Transverse colon (tissue), 4 donors: Measurements from ENCODE around the gene ATP6AP1. TPM values are rescaled to one million over a fixed set of nuclear protein-coding genes. Genes with fewer than 3 reads are reported as not detected.

Source experiments
- DNase-seq: peaks from one replicate; pipeline ENCODE4 v3.0.0-alpha.2; 2019
- H3K27ac ChIP-seq, 4 donors: fragments of 200-600 bp; sonication (generic); 2 replicates each; pipeline ENCODE4 v1.5.1; 2016 to 2018; ENCODE audit warnings: inconsistent platforms in 4 of 4
- H3K27me3 ChIP-seq: fragments of 200-600 bp; sonication (generic); 2 replicates; pipeline ENCODE4 v1.5.1; 2017; ENCODE audit warnings: inconsistent platforms
- H3K36me3 ChIP-seq, 4 donors: fragments of 200-600 bp; sonication (generic); 2 replicates each; pipeline ENCODE4 v1.5.1; 2017 to 2019; ENCODE audit warnings: inconsistent platforms in 4 of 4
- H3K4me1 ChIP-seq, 4 donors: fragments of 200-600 bp; sonication (generic); 2 replicates each; pipeline ENCODE4 v1.5.1; 2017 to 2020; ENCODE audit warnings: inconsistent platforms in 4 of 4
- H3K4me3 ChIP-seq, 4 donors: fragments of 200-600 bp; sonication (generic); 1 replicate in 1 of 4; 2 replicates in 3 of 4; pipeline versions ENCODE4 v1.5.1 to v1.6.1; 2017 to 2019; ENCODE audit warnings: inconsistent platforms in 4 of 4
- H3K9me3 ChIP-seq, 2 donors: fragments of 200-600 bp; sonication (generic); 2 replicates each; pipeline ENCODE4 v1.5.1; 2017 to 2019; ENCODE audit warnings: inconsistent platforms in 2 of 2
- EP300 ChIP-seq: sonication (generic); formaldehyde crosslinking; IDR thresholded peaks from one replicate; pipeline ENCODE4 v1.6.1; 2017; ENCODE audit warnings: antibody characterized with exemption, low read depth
- POLR2A ChIP-seq: fragments of 450-650 bp; IDR thresholded peaks from one replicate; pipeline ENCODE4 v1.6.1; 2016; ENCODE audit warnings: antibody characterized with exemption, mild to moderate bottlenecking, moderate library complexity
- POLR2AphosphoS5 ChIP-seq, 3 donors: sonication (generic); formaldehyde crosslinking; IDR thresholded peaks; one replicate each; pipeline ENCODE4 v1.6.1; 2016; ENCODE audit warnings: antibody characterized with exemption in 3 of 3
- WGBS, 2 donors: methylation state at CpG; one replicate each; pipeline ENCODE4 v1.1.5; 2018; ENCODE audit warnings: low coverage in 1 of 2; 5-methylcytosine and 5-hydroxymethylcytosine counted together
- in situ Hi-C, 4 donors: fragments of 200-750 bp; cut with MboI; loops; one replicate each; pipeline versions ENCODE4 v1.15.0 to v1.15.1; 2017; ENCODE audit warnings: low sequenced_read_pairs in 3 of 4, low pct_ligation_motif_present in 1 of 4, low pct_unique_long_range_greater_than_20kb in 1 of 4
- intact Hi-C: fragments of 100-400 bp; cut with DNase I; formaldehyde crosslinking; loops from one replicate; pipeline ENCODE4 v1.15.1; 2023; ENCODE audit warnings: low total_unique reads
- total RNA-seq, 4 donors: library from RNA; depleted of rRNA; stranded (reverse); fragments of >200 nt; gene quantifications; one replicate each; pipeline ENCODE4 v1.1.0, GENCODE V29; 2016
- TF ChIP-seq, protein P1 (sequence below), 5 experiments: fragments of 200-600 bp in 3 of 5; fragments of 450-650 bp in 2 of 5; sonication (generic) in 3 of 5; IDR thresholded peaks; 1 replicate in 2 of 5; 2 replicates in 3 of 5; pipeline ENCODE4 v1.5.1; 2016 to 2017; ENCODE audit warnings: antibody characterized with exemption in 5 of 5, inconsistent platforms in 3 of 5, mild to moderate bottlenecking in 2 of 5, moderate library complexity in 1 of 5

ATP6AP1 gene
- total RNA-seq, 4 donors from 2014 or later = 26.5 to 118 (median 61.7) TPM

DNA sequence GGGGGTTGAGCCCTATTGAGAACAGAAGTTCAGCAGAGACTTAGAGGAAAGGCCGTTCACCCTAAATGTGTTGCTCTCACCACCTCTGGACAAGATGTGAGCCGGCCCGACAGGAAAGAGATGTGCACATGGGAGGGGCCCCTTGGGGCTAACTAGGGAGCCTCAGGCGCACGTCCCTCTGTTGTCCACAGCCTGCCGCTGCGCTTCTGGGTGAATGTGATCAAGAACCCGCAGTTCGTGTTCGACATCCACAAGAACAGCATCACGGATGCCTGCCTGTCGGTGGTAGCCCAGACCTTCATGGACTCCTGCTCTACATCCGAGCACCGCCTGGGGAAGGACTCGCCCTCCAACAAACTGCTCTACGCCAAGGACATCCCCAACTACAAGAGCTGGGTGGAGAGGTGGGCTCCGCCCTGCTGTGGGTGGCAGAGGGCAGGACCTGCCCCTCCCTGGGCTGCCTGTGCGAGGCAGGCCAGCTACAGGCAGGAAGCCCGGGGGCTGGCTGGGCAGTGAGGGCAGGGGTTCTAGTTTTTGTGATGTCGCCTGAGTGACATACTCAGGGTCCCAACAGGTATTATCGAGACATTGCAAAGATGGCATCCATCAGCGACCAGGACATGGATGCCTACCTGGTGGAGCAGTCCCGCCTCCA lies 42.6 kb downstream of the ATP6AP1 start:
- intact Hi-C loops = no loop called here
- no peaks in the 10 kb centered on the region for H3K27me3 ChIP-seq
- WGBS, 2 donors = 87% methylated on average over 20 of the region's 23 CpGs; no CpG with 5 or more reads in 1 of the 2 donors
- TF ChIP-seq, protein P1, sequence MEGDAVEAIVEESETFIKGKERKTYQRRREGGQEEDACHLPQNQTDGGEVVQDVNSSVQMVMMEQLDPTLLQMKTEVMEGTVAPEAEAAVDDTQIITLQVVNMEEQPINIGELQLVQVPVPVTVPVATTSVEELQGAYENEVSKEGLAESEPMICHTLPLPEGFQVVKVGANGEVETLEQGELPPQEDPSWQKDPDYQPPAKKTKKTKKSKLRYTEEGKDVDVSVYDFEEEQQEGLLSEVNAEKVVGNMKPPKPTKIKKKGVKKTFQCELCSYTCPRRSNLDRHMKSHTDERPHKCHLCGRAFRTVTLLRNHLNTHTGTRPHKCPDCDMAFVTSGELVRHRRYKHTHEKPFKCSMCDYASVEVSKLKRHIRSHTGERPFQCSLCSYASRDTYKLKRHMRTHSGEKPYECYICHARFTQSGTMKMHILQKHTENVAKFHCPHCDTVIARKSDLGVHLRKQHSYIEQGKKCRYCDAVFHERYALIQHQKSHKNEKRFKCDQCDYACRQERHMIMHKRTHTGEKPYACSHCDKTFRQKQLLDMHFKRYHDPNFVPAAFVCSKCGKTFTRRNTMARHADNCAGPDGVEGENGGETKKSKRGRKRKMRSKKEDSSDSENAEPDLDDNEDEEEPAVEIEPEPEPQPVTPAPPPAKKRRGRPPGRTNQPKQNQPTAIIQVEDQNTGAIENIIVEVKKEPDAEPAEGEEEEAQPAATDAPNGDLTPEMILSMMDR (IDR thresholded peaks at IDR 0.05) = no peak
- TF ChIP-seq POLR2A (no peak), POLR2AphosphoS5 (IDR thresholded peaks at IDR 0.05) (no peak), EP300 (no peak)
- no peak overlapping the region for H3K27ac ChIP-seq
- no peaks in the 10 kb centered on the region for H3K9me3 ChIP-seq
- in situ Hi-C loops = no loop called here
- DNase-seq = no peak
- H3K4me3 ChIP-seq = no peak overlapping the region
- no peaks in the 10 kb centered on the region for H3K36me3 ChIP-seq
- no peaks in the 10 kb centered on the region for H3K4me1 ChIP-seq

DNA sequence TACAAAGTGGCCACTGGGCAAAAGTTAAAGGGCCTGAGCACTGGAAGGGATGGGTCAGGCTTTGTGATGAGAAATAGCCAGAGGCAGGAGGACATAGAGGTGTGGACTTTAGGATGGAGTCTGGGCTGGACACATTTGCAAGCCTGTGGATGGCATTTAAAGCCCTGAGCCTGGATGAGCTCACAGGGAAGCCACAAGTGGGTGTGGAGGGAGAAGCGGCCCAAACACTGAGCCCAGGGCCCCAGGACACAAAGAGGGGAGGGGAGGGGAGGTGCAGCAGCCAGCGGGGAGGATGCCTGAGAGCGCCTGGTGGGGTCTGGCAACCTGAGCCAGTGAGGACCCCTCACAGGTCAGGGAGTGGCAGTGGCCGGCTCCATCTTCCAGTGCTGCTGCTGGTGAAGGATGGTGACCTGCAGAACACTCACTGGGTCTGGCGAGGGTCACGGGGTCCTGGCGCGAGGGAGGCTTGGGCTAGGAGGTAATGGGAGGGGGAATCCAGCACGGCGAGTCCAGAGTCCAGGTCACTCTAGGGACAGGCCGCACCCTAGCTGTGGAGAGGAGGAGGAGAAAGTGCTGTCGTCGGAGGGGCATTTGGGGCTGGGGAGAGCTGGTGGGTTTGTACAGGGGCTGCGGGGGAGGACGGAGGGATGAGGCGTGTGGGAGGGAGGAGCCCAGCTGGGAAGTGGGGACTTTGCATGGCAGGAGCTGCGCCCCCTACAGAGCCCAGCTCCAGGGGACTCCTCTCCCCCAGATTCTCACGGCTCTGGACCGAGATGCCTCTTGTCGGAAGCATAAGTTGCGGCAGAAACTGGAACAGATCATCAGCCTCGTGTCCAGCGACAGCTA lies 43.6 kb downstream of the ATP6AP1 start:
- no peak overlapping the region for H3K4me3 ChIP-seq
- no peaks in the 10 kb centered on the region for H3K36me3 ChIP-seq
- in situ Hi-C loops = no loop called here
- H3K27me3 ChIP-seq = no peaks in the 10 kb centered on the region
- no peaks in the 10 kb centered on the region for H3K9me3 ChIP-seq
- H3K4me1 ChIP-seq = no peaks in the 10 kb centered on the region
- 81% methylated on average over 23 of the region's 23 CpGs; no CpG with 5 or more reads in 1 of the 2 donors for WGBS, 2 donors
- DNase-seq = no peak
- intact Hi-C loops = no loop called here
- H3K27ac ChIP-seq = no peak overlapping the region
- TF ChIP-seq EP300 = no peak
- TF ChIP-seq POLR2AphosphoS5 (IDR thresholded peaks at IDR 0.05) = no peak
- TF ChIP-seq, protein P1 (IDR thresholded peaks at IDR 0.05) = no peak
- no peak for TF ChIP-seq POLR2A

DNA sequence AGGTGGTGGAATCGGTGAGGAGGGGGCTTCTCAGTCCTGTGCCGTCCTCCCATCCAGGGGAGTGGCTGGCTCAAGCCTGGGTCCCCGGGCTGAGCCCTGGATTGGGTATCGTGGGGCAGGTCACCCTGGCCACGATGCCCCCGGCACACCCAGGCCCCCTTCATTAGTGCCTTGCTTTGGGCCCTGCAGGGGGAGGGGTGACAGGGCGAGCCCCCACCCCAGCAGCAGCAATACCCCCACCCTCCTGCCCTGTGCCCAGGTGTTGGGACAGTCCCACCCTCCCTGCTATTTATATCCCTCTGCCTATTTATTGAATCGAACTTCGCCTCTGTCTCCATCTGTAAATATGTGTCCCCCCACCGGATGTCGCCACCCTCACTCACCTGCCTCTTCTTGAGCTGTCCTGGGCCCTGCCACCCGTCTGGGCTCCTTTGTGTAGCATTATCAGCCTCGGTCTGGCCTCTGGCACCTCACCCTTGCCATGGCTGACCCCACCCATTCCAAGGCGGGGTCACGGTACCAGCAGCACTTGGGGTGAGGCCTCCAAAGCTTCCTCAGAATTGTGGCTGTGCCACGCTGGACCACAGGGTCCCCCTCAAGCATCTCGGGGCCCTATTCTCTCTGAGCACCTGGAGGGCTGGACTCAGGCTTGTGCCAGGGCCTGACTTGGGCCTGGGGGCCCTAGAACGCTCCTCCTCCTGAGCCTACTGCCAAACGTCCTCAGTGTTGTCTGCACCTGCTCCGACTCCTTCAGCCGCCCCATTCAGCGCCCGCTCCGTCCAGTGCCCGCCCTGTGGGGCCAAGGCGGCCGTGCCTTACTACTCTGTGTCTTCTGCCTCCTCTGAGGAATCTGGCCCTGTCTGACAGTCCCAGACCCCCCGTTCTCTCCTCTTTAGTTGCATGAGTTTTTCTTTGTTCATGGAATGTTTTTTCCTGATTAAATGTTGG lies 44.5 kb downstream of the ATP6AP1 start:
- no peak for DNase-seq
- Histone ChIP-seq H3K4me3 (no peak overlapping the region), H3K9me3 (no peaks in the 10 kb centered on the region), H3K4me1 (peaks cover 0 to under 1% (median under 1%) of the 10 kb centered on the region in 4 donors), H3K27me3 (no peaks in the 10 kb centered on the region), H3K27ac (no peak overlapping the region), H3K36me3 (no peaks in the 10 kb centered on the region)
- in situ Hi-C loops = no loop called here
- TF ChIP-seq, protein P1 (IDR thresholded peaks at IDR 0.05) = no peak
- TF ChIP-seq EP300 = no peak
- no peak for TF ChIP-seq POLR2AphosphoS5 (IDR thresholded peaks at IDR 0.05)
- no peak for TF ChIP-seq POLR2A
- WGBS, 2 donors = 27 to 73% methylated on average over 2 to 28 of the region's 28 CpGs
- intact Hi-C loops = no loop called here
